NAMALWA (cell line): ENCODE data around the gene PACSIN1.

Source experiments
- DNase-seq: peaks from one replicate; pipeline ENCODE4 v3.0.0-alpha.2; 2015; ENCODE audit warnings: low spot score

PACSIN1 gene

DNA sequence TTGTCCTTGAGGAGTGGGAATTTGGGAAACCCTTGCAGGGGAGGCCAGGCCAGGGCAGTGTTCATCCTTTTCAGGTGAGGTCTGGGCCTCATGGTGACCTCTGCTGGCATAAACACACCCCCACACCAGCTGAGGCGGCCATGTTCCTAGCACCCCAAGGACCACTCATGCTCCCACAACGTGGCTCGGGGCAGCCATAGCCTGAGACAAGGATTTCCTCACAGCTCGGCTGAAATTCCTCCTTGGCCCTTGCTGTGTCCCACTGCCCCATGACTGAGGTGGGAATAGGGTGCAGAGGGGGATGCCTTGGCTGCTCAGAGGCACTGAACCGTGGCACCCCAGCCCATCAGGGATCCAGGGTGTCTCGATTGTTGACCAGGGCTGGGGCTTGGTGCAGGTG, 117.6 kb downstream of the PACSIN1 start:
- DNase-seq: no peak

- DNase-seq: no peak
Measured at GRCh38 chr6:34583861-34584604, 118.2 kb downstream of the PACSIN1 start.

DNA sequence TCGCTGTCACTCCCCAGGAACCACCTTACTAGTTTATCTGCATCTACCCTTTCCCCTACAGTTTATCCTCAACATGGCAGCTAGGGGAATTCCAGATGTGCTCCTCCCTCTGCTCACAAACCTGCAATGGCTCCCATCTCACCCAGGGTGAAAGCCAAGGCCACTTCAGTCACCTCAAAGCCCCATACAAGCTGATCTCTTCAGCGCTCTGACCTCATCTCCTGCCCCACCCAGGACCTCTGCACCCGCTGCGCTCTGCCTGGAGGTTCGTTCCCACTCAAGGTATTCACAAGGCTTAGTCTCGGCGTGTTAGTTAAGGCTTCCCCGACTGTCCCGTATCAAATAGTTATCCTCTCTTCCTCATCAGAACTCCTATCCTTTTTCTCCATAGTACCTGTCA, 118.8 kb downstream of the PACSIN1 start:
- DNase-seq: no peak
